DMS79 (cell line): ENCODE measurements around the gene RPA1.
"Not testable (repeated sequence)": the region's sequence is repeated elsewhere in the genome, so short reads cannot be mapped to it uniquely, and the experiment has no call there.

ENCODE experiments used
- DNase-seq: peaks from one replicate; lab custom pipeline; 2025; lab: John Stamatoyannopoulos, UW

RPA1 gene

GRCh38 chr17:1880851-1881630 lies 51.2 kb downstream of the RPA1 start:
- DNase-seq = no peak

GRCh38 chr17:1882836-1883235 lies 53.0 kb downstream of the RPA1 start:
- no peak for DNase-seq

GRCh38 chr17:1883536-1883935 lies 53.7 kb downstream of the RPA1 start:
- no peak for DNase-seq

- DNase-seq = no peak
Observed at GRCh38 chr17:1888741-1889140, 58.9 kb downstream of the RPA1 start.

- no peak for DNase-seq
Observed at GRCh38 chr17:1890758-1891450, 61.1 kb downstream of the RPA1 start.

GRCh38 chr17:1894753-1895339 lies 65.0 kb downstream of the RPA1 start:
- DNase-seq = no peak

- not testable (repeated sequence) for DNase-seq
Observed at GRCh38 chr17:1895479-1895878, 65.7 kb downstream of the RPA1 start.

- no peak for DNase-seq
Observed at GRCh38 chr17:1896243-1897104, 66.7 kb downstream of the RPA1 start.

GRCh38 chr17:1897105-1897656 lies 67.4 kb downstream of the RPA1 start:
- no peak for DNase-seq

- DNase-seq = no peak
Observed at GRCh38 chr17:1898332-1898731, 68.5 kb downstream of the RPA1 start.

GRCh38 chr17:1898872-1899271 lies 69.1 kb downstream of the RPA1 start:
- DNase-seq = no peak

GRCh38 chr17:1899403-1900000 lies 69.7 kb downstream of the RPA1 start:
- DNase-seq = no peak

GRCh38 chr17:1904273-1905182 lies 74.7 kb downstream of the RPA1 start:
- no peak for DNase-seq

GRCh38 chr17:1905190-1905913 lies 75.5 kb downstream of the RPA1 start:
- peak; percentile 77 for DNase-seq

- no peak for DNase-seq
Observed at GRCh38 chr17:1906662-1907101, 76.9 kb downstream of the RPA1 start.

GRCh38 chr17:1907216-1907631 lies 77.4 kb downstream of the RPA1 start:
- DNase-seq = no peak

GRCh38 chr17:1907909-1908698 lies 78.3 kb downstream of the RPA1 start:
- DNase-seq = no peak

GRCh38 chr17:1908699-1909309 lies 79.0 kb downstream of the RPA1 start:
- DNase-seq = peak; percentile 35
